Activated naive CD4-positive, alpha-beta T cell (primary cell): ENCODE data around the gene FUT4.
"Not testable (repeated sequence)": the region's sequence is repeated elsewhere in the genome, so short reads cannot be mapped to it uniquely, and the experiment has no call there.

Experiments
- DNase-seq, 4 experiments: peaks; one replicate each; lab custom pipeline; 2025; lab: John Stamatoyannopoulos, UW

FUT4 gene

GRCh38 chr11:94533696-94534630 lies 9.8 kb upstream of the FUT4 start:
- no peak for DNase-seq

DNA sequence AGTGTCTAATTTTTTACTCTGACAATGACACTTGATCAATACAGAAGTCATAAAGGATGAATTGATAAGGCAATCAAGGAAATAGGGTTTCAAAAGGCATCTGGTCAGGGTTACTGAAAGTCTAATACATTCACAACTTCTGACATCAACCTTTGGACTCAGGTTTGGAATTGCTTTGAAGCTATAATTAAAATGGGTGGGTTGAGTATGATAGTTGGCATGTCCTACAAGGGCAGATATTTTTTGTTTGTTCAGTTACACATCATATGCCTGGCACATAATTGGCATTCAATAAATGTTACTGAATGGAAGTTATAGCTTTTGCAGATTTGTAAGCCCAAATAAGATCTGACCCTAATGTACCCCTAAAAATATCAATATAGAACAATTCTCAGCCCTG lies 7.3 kb upstream of the FUT4 start:
- DNase-seq: no peak

DNA sequence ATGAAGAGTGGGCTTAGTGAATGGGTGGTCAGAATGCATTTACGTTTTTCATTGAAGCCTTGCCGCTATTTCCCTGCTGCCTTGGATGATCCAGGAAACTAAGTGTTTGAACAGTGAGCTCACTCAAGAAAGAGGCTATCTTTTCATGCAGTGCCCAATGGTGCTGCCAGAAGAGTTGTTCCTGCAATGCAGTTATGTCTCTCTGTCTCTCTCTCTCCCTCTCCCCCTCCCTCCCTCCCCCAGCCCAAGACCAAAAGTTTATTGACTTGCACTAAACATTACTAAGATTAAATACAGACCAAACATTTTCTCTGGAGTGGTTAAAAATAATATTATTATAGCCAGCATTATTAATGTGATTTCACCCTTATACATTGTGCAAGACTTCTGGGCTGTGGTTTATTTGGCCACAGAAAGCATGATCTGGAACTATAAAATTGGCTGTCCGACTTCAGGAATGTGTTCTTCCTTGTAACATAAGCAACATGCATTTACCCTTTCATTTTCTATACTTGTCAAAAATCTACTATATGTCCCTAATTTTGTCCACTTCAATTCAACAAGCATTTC lies 6.6 kb upstream of the FUT4 start:
- DNase-seq: no peak

- no peak for DNase-seq
Observed at GRCh38 chr11:94539420-94539819, 4.3 kb upstream of the FUT4 start.

DNA sequence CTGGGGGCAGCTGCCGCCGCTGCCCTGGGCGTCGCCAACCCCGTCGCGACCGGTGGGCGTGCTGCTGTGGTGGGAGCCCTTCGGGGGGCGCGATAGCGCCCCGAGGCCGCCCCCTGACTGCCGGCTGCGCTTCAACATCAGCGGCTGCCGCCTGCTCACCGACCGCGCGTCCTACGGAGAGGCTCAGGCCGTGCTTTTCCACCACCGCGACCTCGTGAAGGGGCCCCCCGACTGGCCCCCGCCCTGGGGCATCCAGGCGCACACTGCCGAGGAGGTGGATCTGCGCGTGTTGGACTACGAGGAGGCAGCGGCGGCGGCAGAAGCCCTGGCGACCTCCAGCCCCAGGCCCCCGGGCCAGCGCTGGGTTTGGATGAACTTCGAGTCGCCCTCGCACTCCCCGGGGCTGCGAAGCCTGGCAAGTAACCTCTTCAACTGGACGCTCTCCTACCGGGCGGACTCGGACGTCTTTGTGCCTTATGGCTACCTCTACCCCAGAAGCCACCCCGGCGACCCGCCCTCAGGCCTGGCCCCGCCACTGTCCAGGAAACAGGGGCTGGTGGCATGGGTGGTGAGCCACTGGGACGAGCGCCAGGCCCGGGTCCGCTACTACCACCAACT lies 1.0 kb downstream of the FUT4 start:
- peak in 1 of 4 experiments; percentile 8 for DNase-seq

DNA sequence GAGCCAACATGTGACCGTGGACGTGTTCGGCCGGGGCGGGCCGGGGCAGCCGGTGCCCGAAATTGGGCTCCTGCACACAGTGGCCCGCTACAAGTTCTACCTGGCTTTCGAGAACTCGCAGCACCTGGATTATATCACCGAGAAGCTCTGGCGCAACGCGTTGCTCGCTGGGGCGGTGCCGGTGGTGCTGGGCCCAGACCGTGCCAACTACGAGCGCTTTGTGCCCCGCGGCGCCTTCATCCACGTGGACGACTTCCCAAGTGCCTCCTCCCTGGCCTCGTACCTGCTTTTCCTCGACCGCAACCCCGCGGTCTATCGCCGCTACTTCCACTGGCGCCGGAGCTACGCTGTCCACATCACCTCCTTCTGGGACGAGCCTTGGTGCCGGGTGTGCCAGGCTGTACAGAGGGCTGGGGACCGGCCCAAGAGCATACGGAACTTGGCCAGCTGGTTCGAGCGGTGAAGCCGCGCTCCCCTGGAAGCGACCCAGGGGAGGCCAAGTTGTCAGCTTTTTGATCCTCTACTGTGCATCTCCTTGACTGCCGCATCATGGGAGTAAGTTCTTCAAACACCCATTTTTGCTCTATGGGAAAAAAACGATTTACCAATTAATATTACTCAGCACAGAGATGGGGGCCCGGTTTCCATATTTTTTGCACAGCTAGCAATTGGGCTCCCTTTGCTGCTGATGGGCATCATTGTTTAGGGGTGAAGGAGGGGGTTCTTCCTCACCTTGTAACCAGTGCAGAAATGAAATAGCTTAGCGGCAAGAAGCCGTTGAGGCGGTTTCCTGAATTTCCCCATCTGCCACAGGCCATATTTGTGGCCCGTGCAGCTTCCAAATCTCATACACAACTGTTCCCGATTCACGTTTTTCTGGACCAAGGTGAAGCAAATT lies 1.8 kb downstream of the FUT4 start:
- DNase-seq: no peak

DNA sequence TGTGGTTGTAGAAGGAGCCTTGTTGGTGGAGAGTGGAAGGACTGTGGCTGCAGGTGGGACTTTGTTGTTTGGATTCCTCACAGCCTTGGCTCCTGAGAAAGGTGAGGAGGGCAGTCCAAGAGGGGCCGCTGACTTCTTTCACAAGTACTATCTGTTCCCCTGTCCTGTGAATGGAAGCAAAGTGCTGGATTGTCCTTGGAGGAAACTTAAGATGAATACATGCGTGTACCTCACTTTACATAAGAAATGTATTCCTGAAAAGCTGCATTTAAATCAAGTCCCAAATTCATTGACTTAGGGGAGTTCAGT lies 2.4 kb downstream of the FUT4 start:
- no peak for DNase-seq

DNA sequence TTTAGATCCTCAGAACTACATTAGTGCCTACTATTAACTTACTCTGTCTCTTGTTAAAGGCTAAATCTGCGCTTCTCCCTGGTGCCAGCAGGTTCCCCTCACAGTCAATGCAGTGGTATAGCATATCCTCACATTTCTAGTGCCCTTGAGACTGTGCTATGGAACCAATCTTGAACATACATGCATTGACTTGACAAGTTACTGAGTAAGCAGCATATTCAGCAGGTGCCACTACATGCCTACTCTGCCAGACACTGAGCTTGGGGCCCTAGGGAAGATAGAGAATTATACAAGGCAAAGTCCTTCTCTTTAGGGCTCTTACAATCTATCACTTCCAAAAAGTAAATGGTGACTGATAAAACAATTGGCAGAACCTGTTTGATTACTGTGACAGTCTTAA lies 3.2 kb downstream of the FUT4 start:
- no peak for DNase-seq

DNA sequence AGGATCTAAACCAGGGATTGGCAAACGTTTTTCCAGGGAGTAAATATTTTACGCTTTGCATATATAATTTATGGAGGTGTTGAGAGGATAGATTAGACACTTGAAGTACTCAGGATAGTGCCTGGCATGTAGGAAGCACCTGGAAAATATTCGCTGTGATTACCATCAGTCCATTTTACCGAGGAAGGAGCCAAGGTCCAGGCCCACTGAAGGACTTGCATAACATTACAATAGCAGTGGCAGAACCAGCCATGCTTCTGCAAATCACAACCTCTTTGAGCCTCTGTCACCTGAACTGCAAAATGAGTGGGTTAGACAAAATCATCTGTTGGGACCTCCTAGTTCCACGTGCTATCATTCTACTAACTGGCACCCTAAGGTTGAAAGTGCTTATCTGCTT lies 5.4 kb downstream of the FUT4 start:
- DNase-seq: no peak

DNA sequence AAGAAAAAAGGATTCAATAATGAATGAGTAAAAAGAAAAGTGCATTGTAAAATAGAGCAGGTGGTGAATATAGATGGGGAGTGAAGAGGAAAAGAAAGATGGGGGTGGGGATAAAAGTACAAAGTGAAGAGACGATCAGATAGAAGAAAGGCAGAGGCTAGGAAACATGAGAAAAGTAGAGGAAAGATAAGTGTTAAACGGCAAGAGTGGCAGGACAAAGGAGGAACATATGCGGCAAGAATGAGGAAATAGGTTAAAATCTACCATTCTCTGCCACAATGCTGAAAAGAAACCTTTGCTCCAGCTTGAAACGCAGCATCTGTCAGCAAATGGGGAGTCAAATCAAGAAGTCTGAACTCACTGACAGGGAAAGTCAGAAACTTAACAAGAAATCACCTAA lies 6.8 kb downstream of the FUT4 start:
- DNase-seq: no peak

- DNase-seq: no peak
Observed at GRCh38 chr11:94553938-94554337, 10.2 kb downstream of the FUT4 start.

GRCh38 chr11:94555752-94556329 lies 12.1 kb downstream of the FUT4 start:
- DNase-seq: not testable (repeated sequence)

GRCh38 chr11:94557421-94557820 lies 13.7 kb downstream of the FUT4 start:
- no peak for DNase-seq

DNA sequence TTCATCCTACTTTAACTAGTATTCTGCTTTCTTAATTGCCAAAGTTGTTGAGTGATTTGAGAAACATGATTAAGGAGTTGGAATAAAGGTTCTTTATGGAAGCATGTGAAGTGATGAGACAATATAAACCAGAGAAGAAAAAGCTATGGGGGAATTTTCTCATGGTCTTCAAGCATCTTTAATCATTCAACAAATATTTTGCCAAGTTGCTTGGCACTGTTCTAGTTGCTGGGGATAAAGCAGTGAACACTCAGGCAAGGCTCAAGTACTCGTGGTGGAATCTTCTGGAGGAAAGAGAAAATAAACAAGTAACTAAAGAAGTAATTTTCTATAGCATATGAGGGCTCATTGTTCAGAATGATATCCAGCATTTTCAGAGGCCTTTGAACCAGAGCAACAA lies 14.3 kb downstream of the FUT4 start:
- DNase-seq: no peak

DNA sequence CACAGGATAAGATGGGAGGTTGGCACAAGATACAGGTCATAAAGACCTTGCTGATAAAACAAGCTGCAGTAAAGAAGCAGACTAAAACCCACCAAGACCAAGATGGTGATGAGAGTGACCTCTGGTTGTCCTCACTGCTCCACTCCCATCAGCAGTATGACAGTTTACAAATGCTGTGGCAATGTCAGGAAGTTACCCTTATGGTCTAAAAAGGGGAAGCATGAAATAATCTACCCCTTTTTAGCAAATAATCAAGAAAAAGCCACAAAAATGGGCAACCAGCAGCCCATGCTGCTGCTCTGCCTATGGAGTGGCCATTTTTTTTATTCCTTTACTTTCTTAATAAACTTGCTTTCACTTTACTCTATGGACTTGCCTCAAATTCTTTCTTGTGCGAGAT lies 14.7 kb downstream of the FUT4 start:
- DNase-seq: no peak

GRCh38 chr11:94558932-94559331 lies 15.2 kb downstream of the FUT4 start:
- DNase-seq: no peak

- DNase-seq: no peak
Observed at GRCh38 chr11:94559361-94559760, 15.6 kb downstream of the FUT4 start.

DNA sequence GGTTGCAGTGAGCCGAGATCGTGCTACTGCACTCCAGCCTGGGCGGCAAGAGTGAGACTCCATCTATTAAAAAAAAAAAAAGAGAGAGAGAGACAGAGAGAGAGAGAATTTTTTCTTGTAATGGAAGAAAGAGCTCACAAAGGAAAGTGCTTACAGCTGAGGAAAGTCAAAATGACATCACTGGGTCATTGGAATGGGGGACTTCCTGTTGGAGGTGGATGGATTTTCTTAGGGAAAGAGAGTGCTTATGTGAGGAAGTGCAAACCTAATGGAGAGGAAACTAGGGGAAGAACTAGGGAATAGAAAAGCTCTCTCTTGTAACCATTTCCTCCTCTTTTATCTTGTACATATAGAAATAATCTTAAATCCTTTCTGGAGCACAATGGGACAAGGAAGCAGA lies 17.1 kb downstream of the FUT4 start:
- no peak for DNase-seq

DNA sequence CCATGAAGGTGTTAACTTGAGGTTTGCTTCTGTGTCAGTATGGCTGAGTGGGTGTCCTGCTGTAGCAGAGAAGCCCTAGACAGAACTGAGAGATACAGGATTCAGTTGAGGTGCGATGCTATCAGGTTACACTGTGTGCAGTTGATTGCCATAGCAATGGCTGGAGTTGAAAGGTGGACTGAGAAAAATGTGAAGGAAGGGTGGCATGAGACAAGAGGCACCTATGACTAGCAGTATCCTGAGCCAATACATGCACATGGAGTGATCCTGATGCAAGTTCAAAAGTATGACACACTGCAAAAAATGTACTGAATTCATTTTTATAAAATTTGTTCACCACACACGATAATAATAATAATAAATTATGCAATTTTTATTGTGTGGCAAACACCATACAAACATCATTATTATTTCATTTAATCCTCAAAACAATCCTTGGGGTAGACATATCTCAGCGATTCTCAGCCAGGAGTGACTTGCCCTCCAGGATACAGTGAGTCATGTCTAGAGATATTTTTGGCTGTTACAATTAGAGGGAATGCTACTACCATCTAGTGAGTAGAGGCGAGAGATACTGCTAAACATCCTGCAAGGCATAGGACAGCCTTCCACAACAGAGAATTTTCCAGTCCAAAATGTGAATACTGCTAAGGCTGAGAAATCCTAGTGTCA lies 19.6 kb downstream of the FUT4 start:
- no peak for DNase-seq

- no peak for DNase-seq
Observed at GRCh38 chr11:94563848-94564467, 20.2 kb downstream of the FUT4 start.

GRCh38 chr11:94567181-94567670 lies 23.5 kb downstream of the FUT4 start, which contains the start of gene PIWIL4:
Gene PIWIL4 (plus strand): TSS chr11:94567368. CDS start chr11:94567519, 151 bp downstream.
- no peak for DNase-seq
